NOMO-1 (cell line): ENCODE data around the gene FAM228B.

Source experiments
- DNase-seq, 2 experiments: peaks; one replicate each; lab custom pipeline; 2025; ENCODE audit not compliant: unreplicated experiment in 2 of 2; lab: John Stamatoyannopoulos, UW

FAM228B gene

GRCh38 chr2:24200799-24201198 lies 77.5 kb downstream of the FAM228B start:
- no peak for DNase-seq

GRCh38 chr2:24203029-24203786 lies 79.9 kb downstream of the FAM228B start:
- no peak for DNase-seq

GRCh38 chr2:24203787-24204150 lies 80.5 kb downstream of the FAM228B start:
- DNase-seq = no peak

GRCh38 chr2:24204505-24204904 lies 81.2 kb downstream of the FAM228B start:
- DNase-seq = no peak

- no peak for DNase-seq
Observed at GRCh38 chr2:24205131-24205530, 81.9 kb downstream of the FAM228B start.

GRCh38 chr2:24206242-24206641 lies 83.0 kb downstream of the FAM228B start:
- DNase-seq = no peak

GRCh38 chr2:24206714-24207113 lies 83.4 kb downstream of the FAM228B start:
- DNase-seq = no peak

GRCh38 chr2:24207359-24207758 lies 84.1 kb downstream of the FAM228B start:
- DNase-seq = no peak

- DNase-seq = no peak
Observed at GRCh38 chr2:24208490-24208889, 85.2 kb downstream of the FAM228B start.

GRCh38 chr2:24209389-24210105 lies 86.3 kb downstream of the FAM228B start:
- no peak for DNase-seq

GRCh38 chr2:24210106-24210455 lies 86.8 kb downstream of the FAM228B start:
- DNase-seq = no peak

- no peak for DNase-seq
Observed at GRCh38 chr2:24210723-24211122, 87.5 kb downstream of the FAM228B start.

- no peak for DNase-seq
Observed at GRCh38 chr2:24211408-24211807, 88.1 kb downstream of the FAM228B start.

- DNase-seq = no peak
Observed at GRCh38 chr2:24214880-24215279, 91.6 kb downstream of the FAM228B start.
